HG02943 (cell line): ENCODE measurements around the gene ZNF804A.
A peak's percentile ranks its signal among the peaks of the same experiment; 100 is the strongest.

Source experiments
- ATAC-seq: cut with Tn5 transposase; IDR thresholded peaks from one replicate; pipeline ENCODE4 v1.9.1; 2021; ENCODE audit warnings: mild to moderate bottlenecking, low read depth, moderate library complexity; ENCODE audit not compliant: unreplicated experiment

ZNF804A gene

GRCh38 chr2:184602734-184603133 is 4.4 kb downstream of the ZNF804A start:
- no peak for ATAC-seq

DNA sequence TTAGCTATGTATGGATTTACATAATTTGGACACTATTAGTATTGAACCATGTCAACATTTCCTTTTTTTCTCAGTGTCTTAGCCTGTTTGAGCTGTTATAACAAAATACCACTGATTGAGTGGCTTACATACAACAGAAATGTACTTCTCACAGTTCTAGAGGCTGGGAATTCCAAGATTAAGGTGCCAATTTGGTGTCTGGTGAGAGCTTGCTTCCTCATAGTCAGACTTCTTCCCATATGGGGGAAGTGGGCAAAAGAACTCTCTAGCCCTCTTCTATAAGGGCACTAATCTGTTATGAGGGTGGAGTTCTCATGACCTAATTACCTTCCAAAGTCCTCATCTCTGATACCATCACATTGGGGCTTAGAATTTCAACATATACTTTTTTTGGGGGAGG is 12.6 kb downstream of the ZNF804A start:
- ATAC-seq = no peak

GRCh38 chr2:184611361-184612085 is 13.2 kb downstream of the ZNF804A start:
- no peak for ATAC-seq

DNA sequence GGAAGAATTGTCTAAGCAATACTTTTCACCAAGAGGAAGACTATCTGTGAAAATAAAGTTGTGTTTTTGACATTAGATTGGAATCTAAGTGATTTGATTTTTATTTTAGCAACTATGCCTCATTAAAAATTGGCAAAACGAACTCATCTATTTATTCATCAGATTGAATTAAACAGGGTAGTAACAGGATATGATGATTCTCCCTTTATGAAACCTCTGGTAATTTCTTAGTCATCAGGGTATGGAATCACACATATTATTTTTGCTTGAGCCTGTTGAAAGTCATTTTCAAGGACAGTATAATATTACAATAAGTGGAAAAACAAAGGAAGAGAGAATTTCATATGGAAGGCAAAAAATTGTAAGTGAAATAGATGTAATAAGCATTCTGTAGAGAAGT is 22.0 kb downstream of the ZNF804A start:
- ATAC-seq = no peak

- ATAC-seq = no peak
These were observed 26.0 kb downstream of the ZNF804A start for GRCh38 chr2:184624311-184624710.

DNA sequence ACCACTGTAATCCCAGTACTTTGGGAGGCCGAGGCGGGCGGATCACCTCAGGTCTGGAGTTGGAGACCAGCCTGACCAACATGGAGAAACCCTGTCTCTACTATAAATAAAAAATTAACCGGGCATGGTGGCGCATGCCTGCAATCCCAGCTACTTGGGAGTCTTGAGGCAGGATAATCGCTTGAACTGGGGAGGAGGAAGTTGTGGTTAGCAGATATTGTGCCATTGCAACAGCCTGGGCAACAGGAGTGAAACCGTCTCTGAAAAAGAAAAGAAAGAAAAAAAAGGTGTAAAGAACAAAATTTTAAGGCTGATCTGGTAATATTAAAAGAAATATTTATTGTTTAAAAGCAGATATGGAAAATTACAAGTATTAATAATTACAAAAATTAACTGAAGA is 29.7 kb downstream of the ZNF804A start:
- ATAC-seq = no peak

GRCh38 chr2:184633726-184634125 is 35.4 kb downstream of the ZNF804A start:
- ATAC-seq = no peak

GRCh38 chr2:184637781-184638180 is 39.5 kb downstream of the ZNF804A start:
- ATAC-seq = no peak

GRCh38 chr2:184644685-184645084 is 46.4 kb downstream of the ZNF804A start:
- ATAC-seq = no peak

GRCh38 chr2:184646177-184646576 is 47.8 kb downstream of the ZNF804A start:
- ATAC-seq = peak; percentile 94

DNA sequence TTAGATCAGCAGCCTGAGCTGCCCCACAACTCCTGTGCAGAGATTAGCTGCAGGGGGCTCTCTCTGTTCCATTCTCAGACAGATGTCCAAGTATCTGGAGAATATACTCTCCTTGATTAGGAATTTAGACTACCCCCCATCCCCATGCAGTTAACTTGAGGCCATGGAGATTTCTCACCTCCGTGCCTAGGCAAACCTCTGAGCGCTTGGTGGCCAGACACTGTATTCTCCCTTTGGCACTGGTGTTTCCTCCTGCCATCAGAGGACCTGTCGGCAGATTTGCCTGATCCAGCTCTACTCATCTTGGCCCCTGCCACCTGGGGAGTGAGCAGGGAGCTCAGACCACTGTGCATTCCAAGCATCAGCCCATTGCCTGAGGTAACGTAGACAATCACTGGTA is 48.3 kb downstream of the ZNF804A start:
- ATAC-seq = no peak

GRCh38 chr2:184654945-184655344 is 56.6 kb downstream of the ZNF804A start:
- ATAC-seq = no peak

GRCh38 chr2:184677171-184677570 is 78.8 kb downstream of the ZNF804A start:
- ATAC-seq = no peak

DNA sequence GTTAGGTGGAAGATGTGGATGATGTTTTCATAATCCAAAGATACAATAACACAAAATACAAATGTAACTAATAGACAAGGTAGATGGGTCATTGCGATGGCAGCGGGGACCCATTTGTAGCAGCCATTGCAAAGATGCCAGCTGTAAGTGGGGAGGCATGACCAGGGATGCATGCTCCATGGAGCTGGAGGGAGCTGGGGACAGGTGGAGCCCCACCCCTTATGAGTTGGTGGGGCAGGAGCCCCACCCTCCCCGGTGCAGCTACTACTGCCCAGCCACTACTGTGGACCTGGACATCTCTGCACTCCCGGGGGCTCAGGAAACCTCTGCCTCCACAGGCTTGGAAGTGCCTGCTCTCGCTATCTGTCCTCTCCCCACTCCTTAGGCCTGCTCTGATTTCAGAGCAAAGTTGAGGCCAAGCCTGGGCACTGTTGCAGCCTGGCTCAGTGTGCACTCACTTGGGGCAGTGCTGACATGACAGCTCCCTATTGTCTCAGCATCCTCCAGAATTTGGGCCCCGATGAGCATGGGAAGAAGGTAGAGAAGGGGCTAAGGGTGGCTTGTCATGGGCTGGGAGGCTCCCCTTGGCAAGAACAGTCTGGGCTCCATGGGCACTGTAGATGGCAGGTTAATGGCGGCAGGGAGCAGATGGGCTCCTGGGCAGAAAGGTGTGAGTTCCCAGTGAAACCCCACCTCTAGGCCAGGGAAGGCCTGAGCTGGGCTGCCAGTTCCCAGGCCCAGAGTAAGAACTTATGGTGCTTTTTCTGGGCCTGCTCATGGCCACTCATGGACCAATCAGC is 81.1 kb downstream of the ZNF804A start:
- no peak for ATAC-seq

GRCh38 chr2:184680825-184681224 is 82.5 kb downstream of the ZNF804A start:
- ATAC-seq = no peak

- no peak for ATAC-seq
These were observed 83.5 kb downstream of the ZNF804A start for GRCh38 chr2:184681642-184682321.

GRCh38 chr2:184683911-184684310 is 85.6 kb downstream of the ZNF804A start:
- no peak for ATAC-seq

GRCh38 chr2:184685999-184686841 is 87.9 kb downstream of the ZNF804A start:
- ATAC-seq = peak; percentile 87

GRCh38 chr2:184689638-184690037 is 91.3 kb downstream of the ZNF804A start:
- no peak for ATAC-seq

DNA sequence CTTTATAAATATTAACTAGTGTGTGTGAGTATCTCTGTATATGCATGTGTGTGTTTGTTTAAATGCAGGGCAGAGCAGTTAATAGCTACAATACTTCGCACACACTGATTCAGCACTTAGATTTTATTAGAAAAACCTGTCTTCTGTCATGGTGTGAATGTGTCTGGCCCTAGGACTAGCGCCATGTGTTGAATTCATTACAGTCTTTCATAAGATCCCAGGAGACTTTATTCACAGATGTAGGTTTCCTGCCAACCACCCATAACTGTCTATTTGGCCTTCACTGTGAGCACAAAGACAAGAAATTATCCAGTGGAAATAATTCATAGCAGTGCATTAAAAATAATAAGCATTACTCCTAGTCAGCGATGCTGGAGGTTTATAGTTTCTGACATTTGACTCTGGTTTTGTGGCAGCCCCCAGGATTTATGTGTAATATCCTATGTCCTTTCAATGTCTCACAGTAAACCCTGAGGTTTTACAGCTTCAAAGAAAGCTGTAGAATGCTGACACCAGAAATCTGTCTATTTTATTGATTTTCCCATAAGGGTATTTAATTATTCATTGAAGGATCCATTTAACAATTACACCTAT is 93.9 kb downstream of the ZNF804A start:
- ATAC-seq = no peak
